NCI-H82 (cell line): ENCODE results near the gene PCDHGB5.
"Not testable (repeated sequence)": the region's sequence is repeated elsewhere in the genome, so short reads cannot be mapped to it uniquely, and the experiment has no call there.

Experiments
- DNase-seq: peaks from one replicate; lab custom pipeline; 2025; lab: John Stamatoyannopoulos, UW

The PCDHGB5 gene

GRCh38 chr5:141397756-141398551 lies at the start of gene PCDHGB5:
TSS of gene PCDHGB5 (plus strand) at chr5:141397947. CDS start at chr5:141398128, 181 bp downstream.
- not testable (repeated sequence) for DNase-seq

- DNase-seq: peak; percentile 78
These were observed 47.7 kb upstream of the PCDHGB5 start, which contains the start of gene PCDHGB1 for GRCh38 chr5:141349917-141350619. TSS of gene PCDHGB1 (plus strand) at chr5:141350099. CDS start at chr5:141350261, 162 bp downstream.

- no peak for DNase-seq
These were observed 46.2 kb upstream of the PCDHGB5 start for GRCh38 chr5:141351591-141351990.

GRCh38 chr5:141354900-141355469 lies 42.8 kb upstream of the PCDHGB5 start, which contains the start of gene PCDHGA4:
TSS of gene PCDHGA4 (plus strand) at chr5:141355021. CDS start at chr5:141355108, 87 bp downstream.
- no peak for DNase-seq

GRCh38 chr5:141355641-141356040 lies 42.1 kb upstream of the PCDHGB5 start:
- DNase-seq: no peak

- DNase-seq: no peak
These were observed 41.6 kb upstream of the PCDHGB5 start for GRCh38 chr5:141356133-141356532.

GRCh38 chr5:141356950-141357349 lies 40.8 kb upstream of the PCDHGB5 start:
- DNase-seq: no peak

GRCh38 chr5:141359790-141360426 lies 37.8 kb upstream of the PCDHGB5 start, which contains the start of gene PCDHGB2:
TSS of gene PCDHGB2 (plus strand) at chr5:141359994. CDS start at chr5:141360136, 142 bp downstream.
- DNase-seq: peak; percentile 4

GRCh38 chr5:141360685-141361084 lies 37.1 kb upstream of the PCDHGB5 start:
- no peak for DNase-seq

- DNase-seq: no peak
These were observed 35.0 kb upstream of the PCDHGB5 start for GRCh38 chr5:141362719-141363118.

GRCh38 chr5:141363952-141364660 lies 33.6 kb upstream of the PCDHGB5 start, which contains the start of gene PCDHGA5:
TSS of gene PCDHGA5 (plus strand) at chr5:141364162. CDS start at chr5:141364331, 169 bp downstream.
- DNase-seq: no peak

GRCh38 chr5:141366016-141366896 lies 31.5 kb upstream of the PCDHGB5 start:
- no peak for DNase-seq

GRCh38 chr5:141369994-141370848 lies 27.5 kb upstream of the PCDHGB5 start, which contains the start of gene PCDHGB3:
TSS of gene PCDHGB3 (plus strand) at chr5:141370242. CDS start at chr5:141370395, 153 bp downstream.
- peak; percentile 0 for DNase-seq

- no peak for DNase-seq
These were observed 25.9 kb upstream of the PCDHGB5 start for GRCh38 chr5:141371572-141372475.

- no peak for DNase-seq
These were observed 24.0 kb upstream of the PCDHGB5 start, which contains the start of gene PCDHGA6 for GRCh38 chr5:141373673-141374317. TSS of gene PCDHGA6 (plus strand) at chr5:141373891. CDS start at chr5:141374084, 193 bp downstream.

- DNase-seq: no peak
These were observed 23.1 kb upstream of the PCDHGB5 start for GRCh38 chr5:141374627-141375026.

GRCh38 chr5:141375444-141376155 lies 22.1 kb upstream of the PCDHGB5 start:
- not testable (repeated sequence) for DNase-seq
